Osteoblast (primary cell): Measurements from ENCODE around the gene DROSHA. TPM values are rescaled to one million over a fixed set of nuclear protein-coding genes. Genes with fewer than 3 reads are reported as not detected.
A peak's percentile ranks its signal among the peaks of the same experiment; 100 is the strongest.
"Not testable (repeated sequence)": the region's sequence is repeated elsewhere in the genome, so short reads cannot be mapped to it uniquely, and the experiment has no call there.

Experiments used
- DNase-seq: peaks from one replicate; pipeline ENCODE4 v3.0.0; 2011; ENCODE audit warnings: low spot score, mixed read lengths; ENCODE audit not compliant: insufficient read length; ENCODE audit errors: missing footprints
- H2AFZ ChIP-seq: 2 replicates; pipeline ENCODE4 v1.6.0; 2011; ENCODE audit warnings: mild to moderate bottlenecking, low read length
- H3K27ac ChIP-seq: 2 replicates; pipeline ENCODE4 v1.5.1; 2011; ENCODE audit warnings: mild to moderate bottlenecking, low read depth, low read length, moderate library complexity
- H3K27me3 ChIP-seq: 2 replicates; pipeline ENCODE4 v1.6.0; 2012; ENCODE audit warnings: mild to moderate bottlenecking, control low read depth, inconsistent platforms, low read length, moderate library complexity; ENCODE audit not compliant: insufficient read depth
- H3K36me3 ChIP-seq: 2 replicates; pipeline ENCODE4 v1.5.1; 2011; ENCODE audit warnings: mild to moderate bottlenecking, low read length, control low read depth, moderate library complexity; ENCODE audit not compliant: insufficient read depth
- H3K4me1 ChIP-seq: 2 replicates; pipeline ENCODE4 v1.5.1; 2011; ENCODE audit warnings: mild to moderate bottlenecking, low read length, control low read depth, moderate library complexity; ENCODE audit not compliant: insufficient read depth
- H3K4me2 ChIP-seq: 2 replicates; pipeline ENCODE4 v1.6.0; 2011; ENCODE audit warnings: mild to moderate bottlenecking, low read length; ENCODE audit not compliant: insufficient read depth
- H3K4me3 ChIP-seq: fragments of 200-600 bp; sonication (generic); 3 replicates; pipeline ENCODE4 v1.5.1; 2012; ENCODE audit warnings: mild to moderate bottlenecking, low read length, inconsistent platforms; ENCODE audit not compliant: insufficient read depth
- H3K79me2 ChIP-seq: 2 replicates; pipeline ENCODE4 v1.6.0; 2012; ENCODE audit warnings: mild to moderate bottlenecking, low read length, control low read depth, inconsistent platforms; ENCODE audit not compliant: insufficient read depth
- H3K9me3 ChIP-seq: 2 replicates; pipeline ENCODE4 v1.5.1; 2011; ENCODE audit warnings: low read depth, low read length, control low read depth
- H4K20me1 ChIP-seq: 2 replicates; pipeline ENCODE4 v1.6.0; 2012; ENCODE audit warnings: mild to moderate bottlenecking, low read length, control low read depth; ENCODE audit not compliant: insufficient read depth
- total RNA-seq: library from RNA; depleted of rRNA; stranded (reverse); fragments of >200 nt; gene quantifications from 2 replicates; pipeline ENCODE4 v1.2.3, GENCODE V29; 2012
- TF ChIP-seq, protein P1 (sequence below): IDR thresholded peaks from 2 replicates; pipeline ENCODE4 v1.5.1; 2011; ENCODE audit warnings: mild to moderate bottlenecking, low read depth, low read length, moderate library complexity; ENCODE audit errors: extremely low read depth

DROSHA gene
- total RNA-seq, 1 donor, result 32.9 TPM

DNA sequence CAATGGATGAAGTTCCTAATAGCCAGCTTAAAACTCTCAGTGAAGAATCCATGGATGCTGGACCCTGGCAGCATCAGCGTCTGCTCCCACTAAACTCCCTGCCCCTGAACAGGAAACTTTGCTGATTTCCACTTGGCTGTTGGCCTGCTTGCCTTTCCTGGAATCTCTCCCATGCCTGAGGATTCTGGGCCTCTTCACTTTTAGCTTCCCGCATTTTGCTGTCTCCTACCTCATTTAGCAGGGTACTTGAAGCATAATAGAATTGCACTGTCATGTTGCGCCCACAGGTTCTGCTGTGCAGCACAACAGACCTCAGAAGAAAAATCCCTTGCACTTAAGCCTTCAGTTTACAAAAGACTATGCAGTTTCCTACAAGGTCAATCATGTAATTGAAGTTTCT lies 127.6 kb downstream of the DROSHA start:
- Histone ChIP-seq H3K36me3 (peaks cover 33% of the 10 kb centered on the region), H3K9me3 (no peaks in the 10 kb centered on the region), H3K27me3 (no peaks in the 10 kb centered on the region), H3K4me2 (no peak overlapping the region), H3K27ac (no peak overlapping the region), H3K79me2 (no peaks in the 10 kb centered on the region), H2AFZ (no peak overlapping the region), H3K4me1 (peaks cover 20% of the 10 kb centered on the region), H3K4me3 (no peak overlapping the region), H4K20me1 (no peaks in the 10 kb centered on the region)
- no peak for DNase-seq
- TF ChIP-seq, protein P1, sequence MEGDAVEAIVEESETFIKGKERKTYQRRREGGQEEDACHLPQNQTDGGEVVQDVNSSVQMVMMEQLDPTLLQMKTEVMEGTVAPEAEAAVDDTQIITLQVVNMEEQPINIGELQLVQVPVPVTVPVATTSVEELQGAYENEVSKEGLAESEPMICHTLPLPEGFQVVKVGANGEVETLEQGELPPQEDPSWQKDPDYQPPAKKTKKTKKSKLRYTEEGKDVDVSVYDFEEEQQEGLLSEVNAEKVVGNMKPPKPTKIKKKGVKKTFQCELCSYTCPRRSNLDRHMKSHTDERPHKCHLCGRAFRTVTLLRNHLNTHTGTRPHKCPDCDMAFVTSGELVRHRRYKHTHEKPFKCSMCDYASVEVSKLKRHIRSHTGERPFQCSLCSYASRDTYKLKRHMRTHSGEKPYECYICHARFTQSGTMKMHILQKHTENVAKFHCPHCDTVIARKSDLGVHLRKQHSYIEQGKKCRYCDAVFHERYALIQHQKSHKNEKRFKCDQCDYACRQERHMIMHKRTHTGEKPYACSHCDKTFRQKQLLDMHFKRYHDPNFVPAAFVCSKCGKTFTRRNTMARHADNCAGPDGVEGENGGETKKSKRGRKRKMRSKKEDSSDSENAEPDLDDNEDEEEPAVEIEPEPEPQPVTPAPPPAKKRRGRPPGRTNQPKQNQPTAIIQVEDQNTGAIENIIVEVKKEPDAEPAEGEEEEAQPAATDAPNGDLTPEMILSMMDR, result no peak

DNA sequence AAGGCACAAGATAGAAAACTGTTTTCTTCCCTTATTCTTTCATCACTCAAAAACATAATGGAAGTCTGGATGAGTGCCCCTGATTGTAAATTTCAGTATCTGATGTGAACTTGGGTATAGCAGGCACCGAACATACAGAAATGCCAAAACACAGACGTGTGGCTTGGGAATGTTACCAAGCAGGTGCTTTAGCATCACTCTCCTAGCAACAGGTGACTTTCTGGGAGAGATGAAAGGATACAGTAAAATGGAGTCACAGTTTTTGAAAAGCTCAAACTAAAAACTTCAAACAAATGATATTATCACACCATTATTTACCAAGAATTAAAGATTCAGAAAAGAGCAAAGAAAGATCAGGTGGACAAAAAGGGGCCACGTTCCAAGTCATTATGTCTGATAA lies 130.2 kb downstream of the DROSHA start:
- Histone ChIP-seq H3K4me2 (no peak overlapping the region), H3K36me3 (peaks cover 27% of the 10 kb centered on the region), H2AFZ (no peak overlapping the region), H3K9me3 (no peaks in the 10 kb centered on the region), H3K27me3 (no peaks in the 10 kb centered on the region), H3K79me2 (no peaks in the 10 kb centered on the region), H3K4me3 (no peak overlapping the region), H3K4me1 (peaks cover 9% of the 10 kb centered on the region), H4K20me1 (no peaks in the 10 kb centered on the region), H3K27ac (no peak overlapping the region)
- TF ChIP-seq, protein P1, result no peak
- no peak for DNase-seq

DNA sequence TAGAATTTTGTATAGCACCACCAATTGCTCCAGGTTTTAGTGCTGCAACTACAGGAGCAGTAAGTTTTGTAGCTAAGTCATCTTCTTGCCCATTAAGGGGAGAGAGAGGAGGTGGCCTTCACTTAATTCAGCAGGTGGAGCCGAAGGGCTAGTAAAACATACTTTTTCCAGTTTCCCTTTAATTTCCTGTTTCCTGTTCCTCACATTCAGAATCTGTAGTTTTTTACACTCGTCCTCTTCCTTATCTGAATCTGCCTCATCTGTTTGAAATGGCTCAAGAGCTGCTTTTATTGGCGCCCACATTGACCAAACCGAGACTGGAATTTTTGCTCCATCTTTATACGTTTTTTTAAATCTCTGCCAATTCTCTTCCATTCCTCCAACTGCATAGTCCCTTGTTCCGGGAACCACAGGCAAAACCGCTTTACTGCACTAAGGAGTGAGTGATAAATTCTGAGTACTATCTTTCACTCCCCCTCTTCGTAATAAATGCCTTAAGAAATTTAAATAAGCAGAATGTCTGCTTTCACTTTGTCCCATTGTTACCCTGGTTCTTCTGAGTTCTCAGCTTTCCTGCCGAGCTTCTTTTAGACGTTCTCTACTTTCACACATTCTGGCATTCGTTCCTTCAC lies 133.9 kb downstream of the DROSHA start:
- H2AFZ ChIP-seq, result peak overlapping the region; percentile 53
- no peaks in the 10 kb centered on the region for H3K27me3 ChIP-seq
- TF ChIP-seq, protein P1, result no peak
- peaks cover 9% of the 10 kb centered on the region for H3K4me1 ChIP-seq
- H3K79me2 ChIP-seq, result no peaks in the 10 kb centered on the region
- peak overlapping the region; percentile 54 for H3K27ac ChIP-seq
- H3K4me2 ChIP-seq, result peak overlapping the region; percentile 21
- no peak for DNase-seq
- H3K4me3 ChIP-seq, result peak overlapping the region; percentile 36
- H4K20me1 ChIP-seq, result no peaks in the 10 kb centered on the region
- peaks cover 9% of the 10 kb centered on the region for H3K36me3 ChIP-seq
- no peaks in the 10 kb centered on the region for H3K9me3 ChIP-seq

DNA sequence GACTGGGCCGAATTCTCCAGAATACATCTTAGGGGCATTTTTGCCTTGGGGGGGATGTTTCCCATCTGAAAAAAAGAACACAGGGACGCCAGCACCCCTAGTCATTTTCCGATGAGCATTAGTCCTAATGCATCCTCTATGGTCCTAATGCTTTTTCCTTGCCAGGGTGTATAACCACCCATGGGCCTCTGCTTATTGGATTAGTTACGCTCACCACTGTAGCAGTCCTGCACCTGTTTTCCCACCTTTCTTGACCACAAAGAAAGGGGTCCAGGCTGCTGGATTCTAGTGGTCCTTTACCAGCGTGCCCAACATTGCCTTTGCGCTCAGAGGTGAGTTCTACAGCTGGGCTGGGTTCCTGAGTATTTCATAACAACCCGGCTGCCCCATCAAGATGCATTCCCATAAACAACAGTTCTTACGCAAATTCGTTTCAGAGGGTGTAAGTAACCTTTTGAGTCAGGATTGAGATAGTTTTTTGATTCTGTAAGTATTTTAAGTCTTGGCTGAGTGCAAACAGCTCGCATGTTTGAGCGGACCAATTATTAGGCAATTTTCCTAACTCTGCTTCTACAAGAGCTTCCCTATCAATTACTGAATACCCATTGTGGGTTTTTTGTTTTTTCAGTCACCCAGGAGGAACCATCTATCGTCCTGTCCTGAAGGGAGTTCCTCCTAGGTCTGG lies 135.1 kb downstream of the DROSHA start:
- H3K79me2 ChIP-seq, result no peaks in the 10 kb centered on the region
- no peak overlapping the region for H2AFZ ChIP-seq
- no peak for DNase-seq
- no peaks in the 10 kb centered on the region for H4K20me1 ChIP-seq
- H3K9me3 ChIP-seq, result no peaks in the 10 kb centered on the region
- no peak overlapping the region for H3K27ac ChIP-seq
- no peaks in the 10 kb centered on the region for H3K27me3 ChIP-seq
- TF ChIP-seq, protein P1, result no peak
- H3K4me3 ChIP-seq, result no peak overlapping the region
- no peak overlapping the region for H3K4me2 ChIP-seq
- peaks cover 9% of the 10 kb centered on the region for H3K36me3 ChIP-seq
- peaks cover 9% of the 10 kb centered on the region for H3K4me1 ChIP-seq

DNA sequence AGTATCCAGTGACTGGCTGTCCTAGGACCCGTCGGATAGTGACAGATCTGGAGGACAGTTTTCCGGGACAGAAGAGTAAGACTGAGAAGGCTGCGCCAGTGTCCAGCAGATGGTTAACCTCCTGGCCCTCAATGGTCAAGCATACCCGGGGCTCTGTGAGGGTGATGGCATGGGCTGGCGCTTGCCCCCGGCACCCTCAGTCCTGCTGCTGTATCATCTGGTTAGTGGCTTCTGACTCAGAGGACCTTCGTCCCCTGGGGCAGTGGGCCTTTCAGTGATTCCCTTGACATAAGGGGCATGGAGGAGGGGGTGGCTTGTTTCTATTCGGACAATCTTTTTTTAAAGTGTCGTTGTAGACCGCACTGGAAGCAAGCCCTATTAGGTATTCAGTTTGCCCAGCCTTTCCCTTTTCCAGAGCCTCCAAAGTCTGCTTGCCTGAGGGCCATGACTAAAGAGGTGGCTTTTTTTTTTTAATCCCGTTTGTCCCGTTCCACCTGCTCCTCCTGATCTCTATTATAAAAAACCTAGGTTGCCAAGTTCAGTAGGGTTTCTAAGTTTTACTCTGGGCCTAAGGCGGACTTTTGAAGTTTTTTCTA lies 136.3 kb downstream of the DROSHA start:
- not testable (repeated sequence) for DNase-seq, H3K4me1 ChIP-seq, H4K20me1 ChIP-seq, H3K9me3 ChIP-seq, H2AFZ ChIP-seq, H3K27ac ChIP-seq, H3K79me2 ChIP-seq, H3K36me3 ChIP-seq, H3K27me3 ChIP-seq, H3K4me2 ChIP-seq, H3K4me3 ChIP-seq
